ENCODE results near the gene PRKD2.

Gene PRKD2

GRCh38 chr19:46700704-46701103 lies 16.2 kb downstream of the PRKD2 start:
- DNase-seq (ENCODE audit: low spot score) = no peak

GRCh38 chr19:46698395-46699321 lies 18.3 kb downstream of the PRKD2 start:
- no peak for DNase-seq (ENCODE audit: low spot score)

GRCh38 chr19:46697204-46697960 lies 19.5 kb downstream of the PRKD2 start:
- DNase-seq (ENCODE audit: low spot score) = peak; percentile 88

GRCh38 chr19:46696866-46697203 lies 20.1 kb downstream of the PRKD2 start:
- no peak for DNase-seq (ENCODE audit: low spot score)

GRCh38 chr19:46696052-46696451 lies 20.9 kb downstream of the PRKD2 start:
- no peak for DNase-seq (ENCODE audit: low spot score)

GRCh38 chr19:46693760-46694159 lies 23.2 kb downstream of the PRKD2 start:
- DNase-seq (ENCODE audit: low spot score) = no peak

- no peak for DNase-seq (ENCODE audit: low spot score)
Observed at GRCh38 chr19:46692918-46693722, 23.8 kb downstream of the PRKD2 start.

GRCh38 chr19:46691948-46692347 lies 25.0 kb downstream of the PRKD2 start:
- DNase-seq (ENCODE audit: low spot score) = no peak

- no peak for DNase-seq (ENCODE audit: low spot score)
Observed at GRCh38 chr19:46691104-46691503, 25.8 kb downstream of the PRKD2 start.

GRCh38 chr19:46689358-46689757 lies 27.6 kb downstream of the PRKD2 start:
- no peak for DNase-seq (ENCODE audit: low spot score)

GRCh38 chr19:46687438-46688145 lies 29.3 kb downstream of the PRKD2 start:
- no peak for DNase-seq (ENCODE audit: low spot score)

GRCh38 chr19:46685189-46685588 lies 31.7 kb downstream of the PRKD2 start:
- no peak for DNase-seq (ENCODE audit: low spot score)

- no peak for DNase-seq (ENCODE audit: low spot score)
Observed at GRCh38 chr19:46678110-46678732, 38.7 kb downstream of the PRKD2 start.

GRCh38 chr19:46674416-46675178 lies 42.3 kb downstream of the PRKD2 start:
- DNase-seq (ENCODE audit: low spot score) = peak; percentile 38

- peak; percentile 42 for DNase-seq (ENCODE audit: low spot score)
Observed at GRCh38 chr19:46670813-46671212, 46.1 kb downstream of the PRKD2 start.

GRCh38 chr19:46668662-46669061 lies 48.3 kb downstream of the PRKD2 start:
- no peak for DNase-seq (ENCODE audit: low spot score)

GRCh38 chr19:46665072-46665471 lies 51.8 kb downstream of the PRKD2 start:
- no peak for DNase-seq (ENCODE audit: low spot score)

- peak; percentile 88 for DNase-seq (ENCODE audit: low spot score)
Observed at GRCh38 chr19:46661735-46662592, 55.0 kb downstream of the PRKD2 start.

- peak; percentile 100 for DNase-seq (ENCODE audit: low spot score)
Observed at GRCh38 chr19:46661020-46661731, 55.7 kb downstream of the PRKD2 start, which contains the start of gene DACT3. Gene DACT3 (minus strand): TSS chr19:46661182. CDS start chr19:46661064, 118 bp downstream.
